Stimulated activated CD4-positive, alpha-beta T cell treated with anti-CD3 and anti-CD28 coated beads, TNF-alpha, amount 100 ng/mL, for 24 hours (primary cell): ENCODE results near the gene MBD3L3.
A peak's percentile ranks its signal among the peaks of the same experiment; 100 is the strongest.
"Not testable (repeated sequence)": the region's sequence is repeated elsewhere in the genome, so short reads cannot be mapped to it uniquely, and the experiment has no call there.

ENCODE experiments used
- DNase-seq, 3 experiments: peaks; one replicate each; pipeline ENCODE4 v3.0.0-alpha.2; 2020; ENCODE audit warnings: low read depth in 3 of 3

MBD3L3 gene

DNA sequence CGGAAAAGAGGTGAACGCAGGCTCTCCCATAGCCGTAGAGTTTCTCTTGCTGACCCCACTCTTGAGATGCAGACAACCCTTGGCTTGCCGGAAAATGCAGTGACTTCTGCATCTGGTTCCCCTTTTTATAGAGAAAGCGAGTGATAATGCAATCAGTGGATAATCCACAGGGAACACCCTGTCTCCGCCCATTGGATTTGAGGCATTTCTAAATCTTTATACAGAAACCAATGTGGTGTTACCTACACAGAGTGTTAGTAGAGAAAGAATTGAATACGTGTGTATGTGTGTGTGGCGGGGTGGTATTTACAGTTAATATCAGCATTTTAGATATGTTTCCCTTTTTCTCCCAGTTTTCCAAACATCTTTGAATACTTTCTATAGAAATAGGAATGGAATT lies at the start of gene MBD3L3:
MBD3L3 (minus strand) TSS at position 101 of the 400 bp plus-strand sequence; CDS start at position 30, 71 bp downstream.
- not testable (repeated sequence) for DNase-seq

DNA sequence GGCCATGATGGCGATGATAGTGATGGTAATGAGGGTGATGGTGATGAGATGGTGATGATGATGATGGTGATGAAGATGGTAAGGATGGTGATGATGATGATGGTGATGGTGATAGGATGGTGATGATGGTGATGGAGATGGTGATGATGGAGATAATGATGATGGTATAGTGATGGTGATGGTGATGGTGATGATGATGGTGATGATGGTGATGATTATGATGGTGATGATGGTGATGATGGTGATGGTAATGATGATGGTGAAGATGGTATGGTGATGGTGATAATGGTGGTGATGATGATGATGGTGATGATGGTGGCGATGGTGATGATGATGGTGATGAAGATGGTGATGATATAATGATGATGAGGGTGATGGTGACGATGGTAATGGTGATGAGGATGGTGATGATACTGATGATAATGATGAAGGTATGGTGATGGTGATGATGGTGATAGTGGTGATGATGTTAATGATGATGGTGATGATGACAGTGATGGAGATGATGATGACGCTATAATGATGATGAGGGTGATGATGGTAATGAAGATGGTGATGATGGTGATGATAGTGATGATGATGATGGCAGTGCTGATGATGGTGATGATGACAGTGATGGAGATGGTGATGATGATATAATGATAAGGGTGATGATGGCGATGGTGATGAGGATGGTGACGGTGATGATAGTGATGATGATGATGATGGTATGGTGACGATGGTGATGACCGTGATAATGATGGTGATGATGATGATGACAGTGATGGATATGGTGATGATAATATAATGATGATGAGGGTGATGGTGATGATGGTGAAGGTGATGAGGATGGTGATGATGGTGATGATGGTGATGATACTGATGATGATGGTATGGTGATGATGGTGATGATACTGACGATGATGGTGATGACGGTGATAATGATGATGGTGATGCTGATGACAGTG lies 48.5 kb upstream of the MBD3L3 start:
- DNase-seq: no peak

DNA sequence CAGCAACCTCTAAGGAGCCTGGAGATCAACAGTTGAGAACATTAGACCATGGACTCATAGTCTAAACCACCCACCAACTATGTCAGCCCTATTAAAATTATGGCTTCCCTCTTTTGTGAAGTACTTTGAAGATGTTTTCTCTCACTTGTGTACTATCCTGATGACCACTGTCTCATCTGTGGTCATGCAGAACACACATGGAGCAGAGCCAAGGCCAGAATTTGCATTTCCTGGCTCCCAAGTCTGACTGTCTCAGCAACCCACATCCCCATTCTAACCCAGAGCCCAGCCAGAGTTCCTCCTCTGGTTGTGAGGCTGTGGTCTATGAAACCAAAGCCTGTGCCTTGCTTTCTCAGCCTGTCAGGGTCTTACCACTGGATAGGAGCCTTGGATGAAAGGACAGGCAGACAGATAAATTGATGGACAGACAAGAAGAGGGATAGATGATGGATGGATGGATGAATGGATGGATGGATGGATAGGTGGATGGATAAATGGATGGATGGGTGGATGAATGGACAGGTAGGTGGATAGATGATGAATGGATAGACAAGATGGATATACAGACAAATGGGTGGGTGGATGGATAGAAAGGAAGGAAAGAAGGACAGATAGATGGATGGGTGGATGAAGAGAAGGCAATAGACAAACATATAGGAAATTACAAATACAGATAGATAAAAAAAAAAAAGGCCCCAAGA lies 46.4 kb upstream of the MBD3L3 start:
- no peak for DNase-seq

DNA sequence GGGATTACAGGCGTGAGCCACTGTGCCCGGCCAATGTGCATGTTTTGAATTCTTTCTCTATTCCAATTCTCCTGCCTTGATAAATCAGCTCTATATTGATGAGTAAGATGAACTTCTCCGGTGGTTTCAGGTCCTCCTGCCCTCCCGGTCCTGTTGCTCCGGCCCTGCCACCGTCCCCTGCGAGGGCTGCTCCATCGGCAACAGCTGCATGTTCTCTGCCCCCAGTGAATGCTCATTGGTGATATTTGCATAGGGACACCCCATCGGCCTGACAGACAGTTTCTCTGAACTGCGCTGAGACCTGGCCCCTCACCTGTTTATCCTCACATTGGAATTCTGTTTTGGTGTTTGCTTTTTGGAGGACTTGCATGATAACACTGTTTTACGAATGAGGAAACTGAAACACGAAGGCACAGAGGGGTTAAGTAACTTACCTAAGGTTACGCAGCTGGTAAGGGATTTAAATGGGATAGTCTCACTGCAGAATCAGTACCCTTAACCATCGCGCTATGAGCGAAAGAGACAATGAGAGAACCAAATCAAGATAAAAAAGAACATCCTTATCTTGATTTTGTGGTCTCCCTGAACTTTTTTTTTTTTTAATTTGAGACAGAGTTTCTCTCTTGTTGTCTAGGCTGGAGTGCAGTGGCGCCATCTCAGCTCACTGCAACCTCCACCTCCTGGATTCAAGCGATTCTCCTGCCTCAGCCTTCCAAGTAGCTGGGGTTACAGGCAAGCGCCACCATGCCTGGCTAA lies 43.2 kb upstream of the MBD3L3 start:
- no peak for DNase-seq

DNA sequence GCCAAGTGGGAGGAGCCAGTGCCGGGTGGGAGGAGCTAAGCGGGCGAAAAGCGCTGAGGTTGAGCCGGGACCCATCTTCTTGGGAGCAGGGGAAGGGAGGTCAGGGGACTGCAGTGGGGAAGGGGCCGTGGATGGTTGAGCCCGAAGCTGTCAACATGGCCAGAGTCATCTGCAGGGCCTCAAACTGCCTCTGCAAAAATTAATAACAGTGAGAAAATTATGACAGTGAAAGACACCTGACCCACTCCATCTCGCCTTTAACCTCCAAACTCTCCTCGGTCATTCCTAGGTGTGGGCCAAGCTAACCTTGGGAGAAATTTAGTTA lies 41.1 kb upstream of the MBD3L3 start:
- peak in 1 of 3 experiments; percentile 87 for DNase-seq

DNA sequence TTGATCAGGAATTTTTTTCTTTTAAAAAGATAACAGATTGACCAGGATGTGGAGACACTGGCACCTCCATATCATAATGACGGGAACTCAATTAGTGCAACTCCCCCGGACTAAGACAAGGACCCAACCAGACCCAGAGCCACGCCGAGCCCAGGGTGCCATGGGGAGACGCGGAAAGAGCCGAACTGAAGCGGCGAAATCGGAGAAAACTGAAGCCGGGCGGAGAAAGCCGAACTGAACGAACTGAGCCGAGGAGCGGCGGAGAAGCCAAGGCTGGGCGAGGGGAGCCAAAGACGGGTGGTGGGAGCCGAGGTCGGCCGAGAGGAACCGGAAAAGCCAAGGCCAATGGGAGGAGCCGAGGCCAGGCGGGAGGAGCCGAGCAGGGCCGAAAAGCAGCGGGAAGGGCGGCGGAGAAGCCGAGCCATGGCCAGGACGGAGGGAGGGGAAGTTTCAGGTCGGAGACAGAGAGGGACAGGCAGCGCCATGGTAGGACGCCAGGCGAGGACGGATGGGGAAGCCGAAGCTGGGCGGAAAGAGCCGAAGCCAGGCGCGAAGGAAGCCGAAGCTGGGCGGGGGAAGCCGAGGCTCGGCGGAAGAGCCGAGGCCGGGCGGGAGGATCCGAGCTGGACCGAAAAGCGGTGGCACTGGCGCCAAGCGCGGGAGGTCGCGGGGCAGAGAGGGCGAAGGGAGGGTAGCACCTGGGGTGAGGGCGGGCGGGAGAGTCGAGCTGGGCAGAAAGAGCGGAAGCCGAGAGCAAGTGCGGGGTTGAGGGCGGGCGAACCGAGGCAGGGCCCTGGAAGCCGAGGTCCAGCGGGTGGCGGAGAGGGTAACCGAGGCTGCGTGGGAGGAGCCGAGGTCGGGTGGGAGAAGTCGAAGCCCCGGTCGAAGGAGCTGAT lies 40.5 kb upstream of the MBD3L3 start:
- DNase-seq: peak; percentile 76 to 89 (median 78)

DNA sequence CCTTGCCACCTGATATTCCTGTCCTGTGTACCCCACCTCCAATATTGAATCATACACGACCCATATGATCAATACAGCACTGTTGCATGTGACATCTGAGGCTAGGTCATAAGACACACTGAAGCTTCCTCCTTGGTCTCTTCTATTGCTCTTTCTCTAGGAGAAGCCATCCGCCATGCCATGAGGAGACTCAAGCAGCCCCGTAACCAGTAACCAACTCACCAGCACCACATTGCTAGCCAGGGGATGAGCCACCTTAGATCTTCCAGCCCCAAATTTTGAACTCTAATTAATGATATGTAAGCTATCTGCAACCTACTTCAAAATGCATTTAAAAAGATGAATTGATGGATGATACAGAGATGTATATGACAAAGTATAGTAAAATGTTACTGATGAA lies 39.6 kb upstream of the MBD3L3 start:
- no peak for DNase-seq

DNA sequence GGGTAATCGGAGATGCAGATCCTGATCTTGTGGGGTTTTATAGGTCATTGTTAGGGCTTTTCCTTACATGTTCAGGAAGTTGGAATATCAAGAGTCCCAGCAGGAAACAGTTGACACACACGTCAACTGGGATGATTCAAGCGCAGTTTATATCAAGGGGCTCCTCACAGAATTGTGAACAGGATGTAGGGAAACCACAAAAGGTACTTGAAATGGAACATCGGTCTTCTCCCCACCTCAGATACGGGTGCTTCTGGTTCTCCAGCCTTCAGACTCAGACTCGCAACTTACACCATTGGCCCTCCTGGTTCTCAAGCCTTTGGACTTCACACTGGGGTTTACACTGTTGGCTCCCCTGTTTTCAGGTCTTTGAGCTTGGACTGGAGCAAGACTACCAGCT lies 30.5 kb upstream of the MBD3L3 start:
- no peak for DNase-seq

DNA sequence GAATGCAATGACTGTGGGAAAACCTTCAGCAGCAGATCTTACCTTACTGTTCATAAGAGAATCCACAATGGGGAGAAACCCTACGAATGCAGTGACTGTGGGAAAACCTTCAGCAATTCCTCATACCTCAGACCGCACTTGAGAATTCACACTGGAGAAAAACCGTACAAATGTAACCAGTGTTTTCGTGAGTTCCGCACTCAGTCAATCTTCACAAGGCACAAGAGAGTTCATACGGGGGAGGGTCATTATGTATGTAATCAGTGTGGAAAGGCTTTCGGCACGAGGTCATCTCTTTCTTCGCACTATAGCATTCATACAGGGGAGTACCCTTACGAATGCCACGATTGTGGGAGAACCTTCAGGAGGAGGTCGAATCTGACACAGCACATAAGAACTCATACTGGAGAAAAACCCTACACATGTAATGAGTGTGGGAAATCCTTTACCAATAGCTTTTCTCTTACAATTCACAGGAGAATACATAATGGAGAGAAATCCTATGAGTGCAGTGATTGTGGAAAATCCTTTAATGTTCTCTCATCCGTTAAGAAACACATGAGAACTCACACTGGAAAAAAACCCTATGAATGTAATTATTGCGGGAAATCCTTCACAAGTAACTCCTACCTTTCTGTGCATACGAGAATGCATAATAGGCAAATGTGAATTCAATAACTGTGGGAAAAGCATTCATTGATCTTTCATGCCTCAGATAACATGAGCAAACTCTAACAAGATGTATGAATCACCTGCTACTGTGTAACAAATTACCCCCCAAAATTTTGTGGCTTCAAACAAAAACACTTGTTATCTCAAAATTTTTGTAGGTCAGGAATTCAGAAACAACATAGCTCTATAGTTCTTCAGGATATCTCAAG lies 24.8 kb upstream of the MBD3L3 start:
- no peak for DNase-seq

DNA sequence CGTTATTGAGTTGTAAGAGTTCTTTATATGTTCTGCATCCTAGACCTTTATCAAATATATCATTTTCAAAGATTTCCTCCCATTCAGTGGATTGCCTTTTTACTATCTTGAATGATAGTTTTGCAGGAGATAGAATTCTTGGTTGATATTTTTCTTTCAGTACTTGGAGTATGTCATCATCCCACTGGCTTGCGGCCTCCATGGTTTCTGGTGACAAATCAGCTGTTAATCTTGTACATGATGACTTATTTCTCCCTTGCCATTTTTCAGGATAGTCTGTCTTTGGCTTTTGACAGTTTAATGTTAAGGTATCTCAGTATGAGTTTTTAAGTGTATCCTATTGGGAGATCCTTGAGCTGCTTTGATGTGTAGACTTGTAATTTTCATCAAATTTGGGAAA lies 19.5 kb upstream of the MBD3L3 start:
- DNase-seq: no peak

DNA sequence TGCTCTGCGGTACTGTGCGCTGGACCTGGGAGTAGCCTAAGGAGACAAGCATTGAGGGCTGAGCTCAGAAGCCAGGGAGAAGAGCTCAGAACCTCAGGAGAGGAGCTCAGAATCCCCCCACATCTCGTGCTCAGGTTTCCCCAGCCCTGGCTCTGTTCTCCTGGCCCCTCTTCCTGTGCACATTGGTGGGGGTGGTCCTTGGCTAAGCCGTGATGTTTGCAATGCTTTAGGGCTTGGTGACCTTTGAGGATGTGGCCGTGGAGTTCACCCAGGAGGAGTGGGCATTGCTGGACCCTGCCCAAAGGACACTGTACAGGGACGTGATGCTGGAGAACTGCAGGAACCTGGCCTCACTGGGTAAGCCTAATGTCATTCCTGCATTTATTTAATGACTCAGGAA lies 17.7 kb upstream of the MBD3L3 start:
- DNase-seq: no peak

DNA sequence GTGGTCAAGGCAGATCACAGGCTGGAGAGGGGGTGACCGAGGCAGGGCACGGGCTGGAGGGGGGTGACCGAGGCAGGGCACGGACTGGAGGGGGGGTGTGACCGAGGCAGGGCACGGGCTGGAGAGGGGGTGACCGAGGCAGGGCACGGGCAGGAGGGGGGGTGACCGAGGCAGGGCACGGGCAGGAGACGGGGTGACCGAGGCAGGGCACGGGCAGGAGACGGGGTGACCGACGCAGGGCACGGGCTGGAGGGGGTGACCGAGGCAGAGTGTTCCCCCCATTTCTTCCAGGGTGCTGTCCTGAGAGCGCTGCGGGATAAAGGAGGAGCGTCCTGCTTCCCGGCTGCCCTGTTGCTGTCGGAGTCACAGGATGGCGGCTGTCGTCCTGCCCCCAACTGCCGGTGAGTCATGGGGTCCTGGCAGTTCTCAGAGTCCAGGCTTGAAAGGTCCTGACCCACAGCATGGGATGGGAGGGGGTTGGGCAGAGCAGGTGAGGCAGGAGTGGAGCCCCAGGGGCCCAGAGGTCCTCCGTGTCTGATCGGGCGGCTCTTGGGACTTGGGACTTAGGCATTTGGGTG lies 16.3 kb upstream of the MBD3L3 start:
- no peak for DNase-seq

DNA sequence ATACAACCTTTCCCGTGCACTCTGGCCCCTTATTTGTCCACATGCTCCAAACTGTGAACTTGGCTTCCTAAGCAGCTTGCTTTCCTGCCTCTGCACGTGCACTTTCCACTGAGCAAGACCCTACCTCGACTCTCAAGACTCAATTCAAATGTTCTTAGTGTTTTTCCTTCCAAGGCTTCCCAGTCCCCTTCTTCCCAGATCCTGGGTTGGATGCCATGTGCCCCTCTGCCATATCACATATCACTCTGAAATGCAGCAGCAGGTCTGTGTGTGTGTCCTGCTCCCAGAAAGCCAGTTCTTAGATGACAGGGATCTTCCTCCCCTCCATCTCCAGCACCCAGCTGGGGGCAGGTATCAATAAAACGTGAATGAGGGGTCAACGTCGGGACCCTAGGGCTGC lies 14.1 kb upstream of the MBD3L3 start:
- no peak for DNase-seq

DNA sequence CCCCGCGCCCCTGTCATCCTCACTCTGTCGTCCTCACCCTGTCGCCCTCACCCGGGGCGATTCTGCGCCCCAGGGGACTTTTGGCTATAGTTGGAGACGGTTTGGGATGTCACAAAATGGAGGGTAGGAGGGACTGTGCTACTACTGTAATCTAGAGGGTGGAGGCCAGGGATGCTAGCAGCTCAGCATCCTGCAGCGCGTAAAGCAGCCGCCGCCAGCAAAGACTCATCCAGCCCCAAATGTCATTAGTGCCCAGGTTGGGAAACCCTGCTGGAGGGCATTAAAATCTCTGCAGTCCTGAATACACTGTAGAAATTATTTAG lies 11.4 kb upstream of the MBD3L3 start:
- no peak for DNase-seq

DNA sequence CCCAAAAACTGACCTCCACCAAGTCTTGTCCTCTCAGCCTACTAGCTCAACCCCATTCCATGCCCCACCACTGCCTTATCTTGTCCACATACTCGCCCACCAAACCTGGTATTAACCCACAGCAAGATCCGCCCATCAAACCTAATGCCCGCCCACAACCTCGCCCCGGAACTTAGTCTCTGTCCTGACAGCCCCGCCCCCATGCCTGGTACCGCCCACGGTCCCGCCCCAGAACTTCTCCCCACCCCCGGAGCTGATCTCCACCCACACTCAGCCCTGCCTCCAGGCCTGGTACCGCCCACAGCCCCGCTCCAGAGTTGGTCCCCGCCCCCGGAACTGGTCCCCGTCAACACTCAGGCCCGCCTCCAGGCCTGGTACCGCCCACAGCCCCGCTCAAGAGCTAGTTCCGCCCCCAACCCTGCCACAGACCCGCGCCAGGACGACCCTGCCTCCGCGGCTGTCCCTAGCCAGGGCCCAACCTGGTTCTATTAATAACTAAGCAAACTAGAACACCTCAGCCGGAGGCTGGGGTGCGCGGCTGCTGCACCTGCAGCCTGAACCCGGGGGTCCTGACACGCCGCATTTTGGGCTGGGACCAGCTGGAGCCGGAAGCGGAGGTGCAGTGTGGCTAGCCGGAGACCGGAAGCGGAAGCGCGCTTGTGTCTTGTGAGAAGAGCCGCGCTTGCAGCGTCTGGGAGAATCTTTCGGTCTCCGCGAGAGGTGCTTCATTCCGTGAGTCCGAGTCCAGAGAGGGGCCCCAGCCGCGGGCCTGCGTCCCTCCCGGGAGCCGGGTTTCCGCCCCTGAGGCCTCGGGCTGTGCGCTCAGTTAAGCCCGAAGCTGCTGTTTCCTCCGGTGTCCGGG lies 10.8 kb upstream of the MBD3L3 start, which contains the start of gene ZNF557:
ZNF557 (plus strand) TSS at position 662 of the 862 bp plus-strand sequence. CDS start 5,372 bp downstream, outside the sequence.
- DNase-seq: peak; percentile 96 to 99 (median 99)

DNA sequence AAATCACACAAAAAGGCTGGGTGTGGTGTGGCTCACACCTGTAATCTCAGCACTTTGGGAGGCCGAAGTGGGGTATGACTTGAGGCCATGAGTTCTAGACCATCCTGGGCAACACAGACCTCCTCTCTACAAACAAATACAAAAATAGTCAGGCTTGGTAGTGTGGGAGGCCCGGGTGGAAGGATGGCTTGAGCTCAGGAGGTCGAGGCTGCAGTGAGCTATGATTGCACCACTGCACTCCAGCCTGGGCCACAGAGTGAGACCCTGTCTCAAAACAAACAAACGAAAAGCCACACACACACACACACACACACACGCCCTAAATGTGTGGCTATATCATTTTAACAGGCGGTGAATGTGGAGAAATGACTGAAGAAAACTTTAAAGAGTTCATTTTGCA lies 10.1 kb upstream of the MBD3L3 start:
- DNase-seq: no peak

DNA sequence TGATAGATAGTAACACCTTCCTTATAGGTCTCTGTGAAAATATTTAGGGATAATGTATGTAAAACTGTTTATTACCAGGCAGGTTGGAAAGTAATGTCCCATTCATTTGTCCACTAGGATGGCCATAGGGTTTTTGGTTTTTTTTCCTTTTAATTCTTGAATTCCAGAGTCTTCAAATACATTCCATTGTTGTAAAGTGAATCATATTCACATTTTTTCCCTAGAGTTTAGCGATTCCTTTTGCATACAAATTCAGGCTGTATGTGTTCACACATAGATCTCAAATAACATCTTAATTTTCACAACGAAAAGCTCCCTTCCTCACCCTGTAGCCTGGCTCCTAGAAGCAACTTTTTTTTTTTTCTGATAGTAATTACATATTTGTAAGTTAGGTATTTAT lies 9.2 kb upstream of the MBD3L3 start:
- DNase-seq: no peak

DNA sequence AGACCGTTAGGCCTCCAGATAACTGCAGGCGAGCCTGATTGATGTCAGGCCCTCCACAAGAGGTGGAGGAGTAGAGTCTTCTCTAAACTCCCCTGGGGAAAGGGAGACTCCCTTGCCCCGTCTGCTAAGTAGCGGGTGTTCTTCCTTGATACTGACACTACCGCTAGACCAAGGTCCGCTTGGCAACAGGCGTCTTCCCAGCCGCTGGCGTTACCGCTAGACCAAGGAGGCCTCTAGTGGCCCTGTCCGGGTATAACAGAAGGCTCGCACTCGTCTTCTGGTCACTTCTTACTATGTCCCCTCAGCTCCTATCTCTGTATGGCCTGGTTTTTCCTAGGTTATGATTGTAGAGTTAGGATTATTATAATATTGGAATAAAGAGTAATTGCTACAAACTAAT lies 8.6 kb upstream of the MBD3L3 start:
- DNase-seq: not testable (repeated sequence)
